MCF 10A (cell line): ENCODE results near the gene GRID2IP. TPM values are rescaled to one million over a fixed set of nuclear protein-coding genes. Genes with fewer than 3 reads are reported as not detected.
A peak's percentile ranks its signal among the peaks of the same experiment; 100 is the strongest.

ENCODE experiments used
- BruUV-seq: library from RNA; stranded (reverse); fragments of 400-500 nt; replicated peaks from 2 replicates; lab custom pipeline; 2021; lab: Mats Ljungman, UMichigan
- CTCF ChIA-PET: fragments of 300-600 bp; sonication (Branson Sonifier 250); formaldehyde crosslinking; extraction: SDS; loops from one replicate; lab custom pipeline; 2021; ENCODE audit warnings: antibody characterized with exemption, inconsistent platforms; lab: Yijun Ruan, JAX
- POLR2A ChIA-PET: fragments of 300-600, 350-650 bp; sonication (Branson Sonifier 250); formaldehyde crosslinking; extraction: SDS; loops from one replicate; lab custom pipeline; 2020; ENCODE audit warnings: antibody characterized with exemption, inconsistent platforms; lab: Yijun Ruan, JAX
- DNase-seq: peaks from one replicate; pipeline ENCODE4 v3.0.0-alpha.2; 2018; ENCODE audit not compliant: unreplicated experiment
- H3K27ac Mint-ChIP-seq: one replicate; pipeline ENCODE4 v1.8.0; 2022; ENCODE audit warnings: mild to moderate bottlenecking, low read depth, mixed read lengths; ENCODE audit not compliant: unreplicated experiment
- H3K27me3 Mint-ChIP-seq: one replicate; pipeline ENCODE4 v1.8.0; 2022; ENCODE audit warnings: mixed read lengths; ENCODE audit not compliant: insufficient read depth, unreplicated experiment
- H3K36me3 Mint-ChIP-seq: one replicate; pipeline ENCODE4 v1.8.0; 2022; ENCODE audit warnings: mild to moderate bottlenecking, moderate library complexity, mixed read lengths; ENCODE audit not compliant: insufficient read depth, unreplicated experiment
- H3K4me1 Mint-ChIP-seq: one replicate; pipeline ENCODE4 v1.8.0; 2022; ENCODE audit warnings: mixed read lengths; ENCODE audit not compliant: insufficient read depth, unreplicated experiment
- H3K4me3 Mint-ChIP-seq: one replicate; pipeline ENCODE4 v1.8.0; 2022; ENCODE audit warnings: mild to moderate bottlenecking, moderate library complexity, mixed read lengths; ENCODE audit not compliant: unreplicated experiment
- H3K9me3 Mint-ChIP-seq: one replicate; pipeline ENCODE4 v1.8.0; 2022; ENCODE audit warnings: mixed read lengths; ENCODE audit not compliant: unreplicated experiment
- intact Hi-C: fragments of 100-400 bp; cut with micrococcal nuclease; formaldehyde crosslinking; loops from 2 replicates; pipeline ENCODE4 v1.14.1; 2022
- total RNA-seq: library from RNA; stranded (reverse); gene quantifications from 2 replicates; pipeline ENCODE4 v1.2.3, GENCODE V29; 2022
- TF ChIP-seq, protein P1 (sequence below): fragments of 200-600 bp; IDR thresholded peaks from one replicate; pipeline ENCODE4 v1.8.0; 2022; ENCODE audit warnings: antibody characterized with exemption, mild to moderate bottlenecking; ENCODE audit not compliant: unreplicated experiment

The GRID2IP gene
- total RNA-seq, 1 experiment from 2014 or later: not detected

DNA sequence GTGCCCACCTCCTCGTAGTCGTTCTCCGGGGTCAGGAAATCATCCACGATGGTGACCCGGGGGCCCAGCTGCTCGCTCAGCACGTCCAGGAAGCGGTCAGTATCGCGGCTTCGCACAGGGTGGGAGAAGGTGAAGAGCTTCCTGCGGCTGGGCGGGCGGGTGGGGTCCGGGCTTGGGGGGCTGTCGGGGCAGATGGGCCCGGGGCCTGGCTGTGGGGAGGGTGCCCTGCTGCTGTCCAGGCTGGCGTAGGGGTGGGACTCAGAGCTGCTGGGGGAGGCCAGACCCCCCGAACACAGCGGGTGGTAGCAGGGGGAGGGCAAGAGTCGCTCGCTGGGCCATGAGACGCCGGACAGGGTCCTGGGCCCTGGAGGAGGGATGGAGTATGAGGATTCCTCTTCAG is 42.3 kb downstream of the GRID2IP start:
- POLR2A ChIA-PET: no interaction called here

DNA sequence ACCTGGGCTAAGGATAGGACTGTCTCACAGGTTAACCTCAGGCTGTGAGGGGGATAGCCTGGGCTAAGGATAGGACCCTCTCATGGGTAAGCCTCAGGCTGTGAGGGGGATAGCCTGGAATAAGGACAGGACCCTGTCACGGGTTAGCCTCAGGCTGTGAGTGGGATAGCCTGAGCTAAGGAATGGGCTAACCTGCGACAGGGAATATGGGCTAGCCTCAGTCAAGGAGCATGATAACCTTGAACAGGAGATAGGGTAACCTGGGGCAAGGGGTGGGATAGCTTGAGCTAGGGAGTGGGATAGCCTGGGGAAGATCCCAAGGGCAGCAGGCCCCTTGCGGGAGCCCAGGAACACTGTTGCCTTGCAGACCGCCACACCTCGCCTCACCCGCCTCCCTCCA is 42.7 kb downstream of the GRID2IP start:
- peaks cover 21% of the 10 kb centered on the region for H3K27me3 Mint-ChIP-seq
- POLR2A ChIA-PET: no interaction called here
- intact Hi-C loops: no loop called here
- no peak overlapping the region for H3K4me3 Mint-ChIP-seq
- TF ChIP-seq, protein P1, sequence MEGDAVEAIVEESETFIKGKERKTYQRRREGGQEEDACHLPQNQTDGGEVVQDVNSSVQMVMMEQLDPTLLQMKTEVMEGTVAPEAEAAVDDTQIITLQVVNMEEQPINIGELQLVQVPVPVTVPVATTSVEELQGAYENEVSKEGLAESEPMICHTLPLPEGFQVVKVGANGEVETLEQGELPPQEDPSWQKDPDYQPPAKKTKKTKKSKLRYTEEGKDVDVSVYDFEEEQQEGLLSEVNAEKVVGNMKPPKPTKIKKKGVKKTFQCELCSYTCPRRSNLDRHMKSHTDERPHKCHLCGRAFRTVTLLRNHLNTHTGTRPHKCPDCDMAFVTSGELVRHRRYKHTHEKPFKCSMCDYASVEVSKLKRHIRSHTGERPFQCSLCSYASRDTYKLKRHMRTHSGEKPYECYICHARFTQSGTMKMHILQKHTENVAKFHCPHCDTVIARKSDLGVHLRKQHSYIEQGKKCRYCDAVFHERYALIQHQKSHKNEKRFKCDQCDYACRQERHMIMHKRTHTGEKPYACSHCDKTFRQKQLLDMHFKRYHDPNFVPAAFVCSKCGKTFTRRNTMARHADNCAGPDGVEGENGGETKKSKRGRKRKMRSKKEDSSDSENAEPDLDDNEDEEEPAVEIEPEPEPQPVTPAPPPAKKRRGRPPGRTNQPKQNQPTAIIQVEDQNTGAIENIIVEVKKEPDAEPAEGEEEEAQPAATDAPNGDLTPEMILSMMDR: no peak
- CTCF ChIA-PET: interaction anchor here (1.1 kb wide), 1 partner anchor 50 kb away, joined by 4 read pairs; no protein-coding TSS in a partner anchor
- BruUV-seq: no TSS peak
- DNase-seq: no peak
- no peak overlapping the region for H3K27ac Mint-ChIP-seq
- no peaks in the 10 kb centered on the region for H3K36me3 Mint-ChIP-seq
- H3K4me1 Mint-ChIP-seq: peaks cover 6% of the 10 kb centered on the region
- H3K9me3 Mint-ChIP-seq: no peaks in the 10 kb centered on the region

More for the DNA sequence above, 42.3 kb downstream of the GRID2IP start:
- Mint-ChIP-seq H3K4me1 (peaks cover 6% of the 10 kb centered on the region), H3K27ac (no peak overlapping the region), H3K4me3 (no peak overlapping the region), H3K9me3 (no peaks in the 10 kb centered on the region), H3K36me3 (no peaks in the 10 kb centered on the region), H3K27me3 (peaks cover 21% of the 10 kb centered on the region)
- no peak for DNase-seq
- BruUV-seq: no TSS peak
- TF ChIP-seq, protein P1: no peak
- intact Hi-C loops: no loop called here
- CTCF ChIA-PET: interaction anchor here (1.1 to 1.3 kb wide), 2 partner anchors 50 to 82 kb away, joined by 4 to 7 read pairs; partner anchors contain the start of gene INTS15

DNA sequence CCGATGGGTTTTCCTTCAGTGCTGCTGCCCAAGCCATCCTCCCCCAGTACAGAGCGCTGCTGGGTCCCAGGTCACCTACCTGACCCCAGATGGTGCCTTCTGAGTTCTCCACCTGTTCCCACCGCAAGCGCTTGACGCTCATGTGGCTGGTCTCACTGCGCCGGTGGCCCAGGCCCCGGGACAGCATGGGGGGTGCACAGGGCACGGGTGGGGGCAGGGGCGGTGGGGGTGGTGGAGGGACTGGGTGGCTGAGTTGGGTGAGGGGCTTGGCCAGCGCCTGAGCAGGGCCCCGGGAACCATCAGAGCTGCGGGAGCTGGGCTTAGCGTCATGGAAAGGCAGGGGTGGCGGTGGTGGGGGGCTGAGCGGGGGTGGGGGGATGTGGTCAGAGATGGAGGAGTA is 43.4 kb downstream of the GRID2IP start:
- ChIA-PET POLR2A (no interaction called here), CTCF (no interaction called here)
- H3K27me3 Mint-ChIP-seq: peaks cover 21% of the 10 kb centered on the region
- no TSS peak for BruUV-seq
- peaks cover 6% of the 10 kb centered on the region for H3K4me1 Mint-ChIP-seq
- H3K9me3 Mint-ChIP-seq: no peaks in the 10 kb centered on the region
- H3K27ac Mint-ChIP-seq: no peak overlapping the region
- no peaks in the 10 kb centered on the region for H3K36me3 Mint-ChIP-seq
- no peak overlapping the region for H3K4me3 Mint-ChIP-seq
- TF ChIP-seq, protein P1: no peak
- intact Hi-C loops: no loop called here
- no peak for DNase-seq

DNA sequence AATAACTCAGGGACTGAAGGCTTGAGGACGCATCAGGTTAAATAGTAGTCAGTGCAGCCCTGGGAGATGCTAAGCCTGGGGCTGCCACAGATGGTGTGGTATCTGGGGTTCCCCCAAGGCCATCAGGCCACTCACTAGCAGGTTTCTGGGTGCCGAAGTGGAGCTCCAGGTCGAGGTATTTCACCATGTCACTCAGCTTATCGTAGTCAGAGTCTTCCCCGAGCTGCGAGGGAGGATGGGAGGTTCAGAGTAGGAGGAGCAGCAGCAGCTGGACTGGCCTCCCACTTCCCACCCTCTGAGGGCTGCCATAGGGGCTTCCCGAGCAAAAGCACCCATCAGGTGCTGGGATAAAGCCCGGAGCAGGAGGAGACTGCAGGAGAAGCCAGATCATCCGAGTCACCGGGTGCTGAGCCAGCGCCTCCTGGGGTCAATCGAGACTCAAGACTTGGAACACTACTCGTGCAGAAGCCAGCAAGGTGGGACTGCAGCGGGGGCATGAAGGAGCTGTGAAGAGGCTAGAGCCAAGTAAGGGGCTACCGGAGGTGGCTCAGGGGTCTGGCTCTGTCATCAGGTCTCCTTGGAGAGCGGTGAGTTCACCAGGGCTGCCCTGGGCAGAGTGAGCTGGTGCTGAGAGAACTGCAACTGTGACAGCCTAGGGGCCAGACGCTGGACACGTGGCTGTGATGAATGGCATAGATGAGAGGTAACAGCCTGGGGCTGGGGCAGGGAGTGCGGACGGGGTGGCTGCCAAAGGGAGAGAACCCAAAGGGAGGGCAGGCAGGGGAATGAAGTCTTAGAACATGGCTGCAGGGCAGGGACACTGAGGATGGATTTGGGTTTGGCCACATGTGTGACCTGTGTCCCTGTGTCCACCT is 45.3 kb downstream of the GRID2IP start:
- ChIA-PET CTCF (interaction anchor here (0.6 kb wide), 1 partner anchor 351 kb away, joined by 3 read pairs; no protein-coding TSS in a partner anchor), POLR2A (no interaction called here)
- no peak overlapping the region for H3K27ac Mint-ChIP-seq

More for the DNA sequence above, 45.3 kb downstream of the GRID2IP start:
- Mint-ChIP-seq H3K9me3 (no peaks in the 10 kb centered on the region), H3K4me3 (no peak overlapping the region), H3K27me3 (peaks cover 21% of the 10 kb centered on the region), H3K4me1 (peaks cover 6% of the 10 kb centered on the region), H3K36me3 (no peaks in the 10 kb centered on the region)
- DNase-seq: peak; percentile 14
- intact Hi-C loops: no loop called here
- TF ChIP-seq, protein P1: no peak
- no TSS peak for BruUV-seq
